Keratinocyte (primary cell): ENCODE measurements around the gene HSD11B1L. TPM values are rescaled to one million over a fixed set of nuclear protein-coding genes. Genes with fewer than 3 reads are reported as not detected.

Experiments
- DNase-seq: peaks from one replicate; pipeline ENCODE4 v3.0.0-alpha.2; 2011; ENCODE audit warnings: low read depth, missing footprints, low spot score
- FAIRE-seq: peaks from 2 replicates; lab custom pipeline; 2011; peaks lifted over from hg19 to GRCh38; lab: Jason Lieb, UNC
- H2AFZ ChIP-seq: 2 replicates; pipeline ENCODE4 v1.6.0; 2012; ENCODE audit warnings: low read length, control low read depth, inconsistent platforms; ENCODE audit not compliant: control insufficient read depth
- H3K27ac ChIP-seq: 2 replicates; pipeline ENCODE4 v1.5.1; 2011; ENCODE audit warnings: low read length; ENCODE audit not compliant: control insufficient read depth, insufficient read depth
- H3K27me3 ChIP-seq: 3 replicates; pipeline ENCODE4 v1.6.0; 2011; ENCODE audit warnings: low read length; ENCODE audit not compliant: control insufficient read depth, insufficient read depth; ENCODE audit errors: extremely low read depth
- H3K36me3 ChIP-seq, 2 experiments: 2 replicates in 1 of 2; 3 replicates in 1 of 2; pipeline ENCODE4 v1.5.1; 2011; ENCODE audit warnings: low read length in 2 of 2, mild to moderate bottlenecking in 1 of 2; ENCODE audit not compliant: control insufficient read depth in 2 of 2, insufficient read depth in 2 of 2; ENCODE audit errors: extremely low read depth in 1 of 2
- H3K4me1 ChIP-seq: 3 replicates; pipeline ENCODE4 v1.5.1; 2011; ENCODE audit warnings: low read length; ENCODE audit not compliant: control insufficient read depth, insufficient read depth; ENCODE audit errors: extremely low read depth
- H3K4me2 ChIP-seq: 3 replicates; pipeline ENCODE4 v1.6.0; 2011; ENCODE audit warnings: low read depth, low read length; ENCODE audit not compliant: control insufficient read depth, insufficient read depth; ENCODE audit errors: extremely low read depth
- H3K4me3 ChIP-seq, 3 experiments: fragments of 200-600 bp in 1 of 3; sonication (generic) in 1 of 3; 2 replicates in 2 of 3; 3 replicates in 1 of 3; pipeline ENCODE4 v1.5.1; 2011 to 2016; ENCODE audit warnings: low read length in 3 of 3, mild to moderate bottlenecking in 3 of 3, control low read depth in 2 of 3, inconsistent platforms in 1 of 3, low read depth in 1 of 3, mixed read lengths in 1 of 3, mixed run types in 1 of 3, moderate library complexity in 1 of 3; ENCODE audit not compliant: control insufficient read depth in 2 of 3, insufficient read depth in 2 of 3; ENCODE audit errors: extremely low read depth in 1 of 3
- H3K79me2 ChIP-seq: 2 replicates; pipeline ENCODE4 v1.6.0; 2012; ENCODE audit warnings: low read length; ENCODE audit not compliant: control insufficient read depth, insufficient read depth
- H3K9ac ChIP-seq: 3 replicates; pipeline ENCODE4 v1.6.0; 2011; ENCODE audit warnings: low read length; ENCODE audit not compliant: control insufficient read depth, insufficient read depth; ENCODE audit errors: extremely low read depth
- H3K9me1 ChIP-seq: 3 replicates; pipeline ENCODE4 v1.6.0; 2011; ENCODE audit warnings: low read length; ENCODE audit not compliant: control insufficient read depth, insufficient read depth; ENCODE audit errors: extremely low read depth
- H3K9me3 ChIP-seq: 2 replicates; pipeline ENCODE4 v1.5.1; 2012; ENCODE audit warnings: low read depth, low read length; ENCODE audit not compliant: control insufficient read depth
- H4K20me1 ChIP-seq: 3 replicates; pipeline ENCODE4 v1.6.0; 2011; ENCODE audit warnings: low read length; ENCODE audit not compliant: control insufficient read depth, insufficient read depth; ENCODE audit errors: extremely low read depth
- EZH2 ChIP-seq: IDR thresholded peaks from one replicate; pipeline ENCODE4 v1.6.1; 2012; ENCODE audit warnings: inconsistent platforms, mild to moderate bottlenecking, low read length, moderate library complexity
- dilution Hi-C: fragments of 300-500 bp; cut with MboI; formaldehyde crosslinking; loops from one replicate; pipeline ENCODE4 v1.7.0; 2020; ENCODE audit warnings: low sequenced_read_pairs; ENCODE audit not compliant: extremely low pct_ligation_motif_present
- polyA minus RNA-seq, 3 experiments: library from RNA; depleted of rRNA, polyadenylated mRNA; stranded (reverse); fragments of >200 nt; gene quantifications; 1 replicate in 1 of 3; 2 replicates in 1 of 3; 3 replicates in 1 of 3; pipeline ENCODE4 v1.2.3, GENCODE V29; 2011
- polyA plus RNA-seq, 5 experiments: library from polyadenylated mRNA; depleted of rRNA in 3 of 5; stranded (reverse) in 3 of 5; stranded (forward) in 1 of 5; unstranded in 1 of 5; fragments of >200 nt; gene quantifications; 1 replicate in 1 of 5; 2 replicates in 3 of 5; 3 replicates in 1 of 5; pipeline versions ENCODE4 v1.2.1 to v1.2.3, GENCODE V29; 2011 to 2012; ENCODE audit warnings: missing spikeins in 2 of 5, low read depth in 1 of 5, low replicate concordance in 1 of 5
- TF ChIP-seq, protein P1 (sequence below), 3 experiments: IDR thresholded peaks in 1 of 3; conservative IDR thresholded peaks in 1 of 3; optimal IDR thresholded peaks in 1 of 3; 2 replicates in 2 of 3; 3 replicates in 1 of 3; pipeline versions ENCODE3 to v1.5.1; 2011; ENCODE audit warnings: low read length in 3 of 3, mild to moderate bottlenecking in 3 of 3, moderate library complexity in 2 of 3, control low read depth in 1 of 3, inconsistent platforms in 1 of 3; ENCODE audit not compliant: insufficient read depth in 2 of 3; ENCODE audit errors: extremely low read depth in 1 of 3

The HSD11B1L gene, protein sequence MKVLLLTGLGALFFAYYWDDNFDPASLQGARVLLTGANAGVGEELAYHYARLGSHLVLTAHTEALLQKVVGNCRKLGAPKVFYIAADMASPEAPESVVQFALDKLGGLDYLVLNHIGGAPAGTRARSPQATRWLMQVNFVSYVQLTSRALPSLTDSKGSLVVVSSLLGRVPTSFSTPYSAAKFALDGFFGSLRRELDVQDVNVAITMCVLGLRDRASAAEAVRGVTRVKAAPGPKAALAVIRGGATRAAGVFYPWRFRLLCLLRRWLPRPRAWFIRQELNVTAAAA
- polyA plus RNA-seq (3.3 to 9.1 TPM (median 3.7 TPM) in 3 replicates), polyA minus RNA-seq (1.5 to 3.4 TPM (median 2.2 TPM) in 3 replicates)
- polyA plus RNA-seq (2011; ENCODE audit: low read depth): 3.6 TPM
- 2.7 and 7.9 TPM in 2 replicates for polyA plus RNA-seq (2011; cell fraction: cytosol; rRNA removed)
- polyA plus RNA-seq (2011; cell fraction: nucleus; rRNA removed): 3.9 and 6.8 TPM in 2 replicates
- polyA plus RNA-seq (2012; ENCODE audit: low replicate concordance): 5.1 and 9.5 TPM in 2 replicates
- 5.6 TPM for polyA minus RNA-seq (2011; cell fraction: cytosol; rRNA and poly(A)+ RNA removed)
- 2.9 and 4.3 TPM in 2 replicates for polyA minus RNA-seq (2011; cell fraction: nucleus; rRNA and poly(A)+ RNA removed)

DNA sequence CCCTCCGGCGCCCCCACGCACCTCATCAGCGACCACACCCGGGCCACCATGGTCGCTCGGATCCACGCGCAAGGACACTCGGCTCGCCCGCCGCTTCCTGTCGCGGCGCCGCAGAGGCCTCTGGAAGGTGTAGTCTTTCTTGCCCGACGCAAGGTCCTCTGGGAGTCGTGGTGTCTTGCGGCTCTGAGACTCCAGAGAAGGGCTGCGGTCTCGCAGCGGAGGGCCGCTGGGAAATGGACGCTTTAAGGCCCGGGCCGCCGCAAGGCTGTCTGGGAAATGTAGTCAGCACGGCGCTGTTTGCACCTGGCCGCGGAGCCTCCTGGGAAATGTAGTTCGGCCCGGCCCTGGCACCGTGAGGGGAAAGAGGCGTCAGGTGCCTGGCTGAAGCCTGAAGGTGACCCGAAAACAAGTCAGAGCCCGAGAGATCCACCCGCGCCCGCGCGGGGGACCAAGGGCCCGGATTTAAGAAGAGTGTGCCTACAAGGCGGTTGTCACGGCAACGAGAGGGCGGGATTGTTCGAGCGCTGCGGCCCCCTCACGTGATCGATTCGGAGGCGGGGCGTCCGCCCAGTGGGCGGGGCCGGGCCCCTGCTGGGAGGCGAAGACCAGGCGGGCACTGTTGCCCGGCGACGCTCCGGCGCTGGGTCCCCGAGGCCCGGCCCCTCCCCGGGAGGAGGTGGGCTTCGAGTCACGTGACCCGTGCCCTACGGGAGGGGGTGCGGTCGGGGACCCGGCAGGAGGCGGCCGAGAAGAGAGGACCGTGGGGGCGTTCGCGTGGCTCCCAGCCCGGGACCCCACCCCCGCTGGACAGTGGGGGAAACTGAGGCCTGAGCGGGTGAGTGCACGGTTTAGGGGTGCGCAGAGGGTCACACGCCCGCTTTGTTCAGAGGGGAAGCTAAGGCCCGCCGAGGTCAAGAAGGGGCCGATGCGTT lies at the start of gene HSD11B1L, which contains the start of gene MICOS13:
Gene HSD11B1L, plus strand, starts transcription at position 591 of the 932 bp plus-strand sequence. CDS start 3,806 bp downstream, outside the sequence.
Gene MICOS13, minus strand, starts transcription at position 80 of the 932 bp plus-strand sequence. Its CDS starts 30 bp downstream, at position 50.
- TF ChIP-seq, protein P1, sequence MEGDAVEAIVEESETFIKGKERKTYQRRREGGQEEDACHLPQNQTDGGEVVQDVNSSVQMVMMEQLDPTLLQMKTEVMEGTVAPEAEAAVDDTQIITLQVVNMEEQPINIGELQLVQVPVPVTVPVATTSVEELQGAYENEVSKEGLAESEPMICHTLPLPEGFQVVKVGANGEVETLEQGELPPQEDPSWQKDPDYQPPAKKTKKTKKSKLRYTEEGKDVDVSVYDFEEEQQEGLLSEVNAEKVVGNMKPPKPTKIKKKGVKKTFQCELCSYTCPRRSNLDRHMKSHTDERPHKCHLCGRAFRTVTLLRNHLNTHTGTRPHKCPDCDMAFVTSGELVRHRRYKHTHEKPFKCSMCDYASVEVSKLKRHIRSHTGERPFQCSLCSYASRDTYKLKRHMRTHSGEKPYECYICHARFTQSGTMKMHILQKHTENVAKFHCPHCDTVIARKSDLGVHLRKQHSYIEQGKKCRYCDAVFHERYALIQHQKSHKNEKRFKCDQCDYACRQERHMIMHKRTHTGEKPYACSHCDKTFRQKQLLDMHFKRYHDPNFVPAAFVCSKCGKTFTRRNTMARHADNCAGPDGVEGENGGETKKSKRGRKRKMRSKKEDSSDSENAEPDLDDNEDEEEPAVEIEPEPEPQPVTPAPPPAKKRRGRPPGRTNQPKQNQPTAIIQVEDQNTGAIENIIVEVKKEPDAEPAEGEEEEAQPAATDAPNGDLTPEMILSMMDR (optimal IDR thresholded peaks at IDR 0.05 in 1 of 3, IDR thresholded peaks at IDR 0.05 in 1 of 3, conservative IDR thresholded peaks at IDR 0.05 in 1 of 3; ENCODE audit: extremely low read depth in 1 of 3, insufficient read depth in 2 of 3, low read length in 3 of 3): no peak
- no peak for TF ChIP-seq EZH2
- peak; percentile 92 for DNase-seq
- H3K4me1 ChIP-seq: peaks cover 18% of the 10 kb centered on the region
- peaks cover 10% of the 10 kb centered on the region for H3K79me2 ChIP-seq
- peak within 1 kb of the TSS; percentile 88 for H3K27ac ChIP-seq
- H3K9me1 ChIP-seq: no peaks in the 10 kb centered on the region
- dilution Hi-C loops: no loop called here
- peak within 1 kb of the TSS; percentile 90 for H3K4me2 ChIP-seq
- no peaks in the 10 kb centered on the region for H4K20me1 ChIP-seq
- peak within 1 kb of the TSS; percentile 92 for H2AFZ ChIP-seq
- peak; percentile 98 for FAIRE-seq
- H3K9ac ChIP-seq: peak within 1 kb of the TSS; percentile 85
- peaks cover 6 to 8% of the 10 kb centered on the region in 2 experiments for H3K36me3 ChIP-seq
- H3K9me3 ChIP-seq: no peaks in the 10 kb centered on the region
- peak within 1 kb of the TSS; percentile 94 to 99 (median 95) for H3K4me3 ChIP-seq
- no peaks in the 10 kb centered on the region for H3K27me3 ChIP-seq

DNA sequence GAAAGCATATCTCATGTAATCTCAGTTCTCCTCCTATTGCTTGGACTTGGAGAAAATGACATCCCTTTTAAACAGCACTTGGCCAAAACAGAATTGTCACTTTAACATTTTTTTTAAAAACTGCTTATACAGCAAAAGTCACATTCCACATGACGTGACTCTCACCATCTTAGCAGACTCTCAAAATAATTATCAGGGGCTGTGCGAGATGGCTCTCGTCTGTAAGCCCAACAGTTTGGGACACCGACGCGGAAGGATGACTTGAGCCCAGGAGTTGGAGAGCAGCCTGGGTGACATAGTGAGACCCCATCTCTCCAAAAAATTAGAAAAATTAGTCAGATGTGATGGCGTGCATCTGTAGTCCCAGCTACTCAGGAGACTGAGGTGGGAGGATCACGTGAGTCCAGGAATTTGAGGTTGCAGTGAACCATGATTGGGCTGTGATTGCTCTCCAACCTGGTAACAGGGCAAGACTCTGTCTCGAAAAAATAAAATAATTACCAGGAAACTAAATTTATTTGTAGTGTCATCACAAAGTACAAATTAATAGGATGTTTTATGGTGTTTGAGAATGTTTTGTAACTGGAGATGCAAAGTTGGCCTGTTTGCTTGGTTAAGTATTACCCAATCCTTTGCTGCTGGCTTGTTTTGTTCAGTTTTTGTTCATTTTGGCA lies 49.1 kb upstream of the HSD11B1L start:
- Histone ChIP-seq H3K9me3 (no peaks in the 10 kb centered on the region), H3K79me2 (peaks cover 96% of the 10 kb centered on the region), H3K9ac (no peak overlapping the region), H2AFZ (no peak overlapping the region), H3K9me1 (peaks cover 6% of the 10 kb centered on the region), H3K4me3 (no peak overlapping the region), H3K4me1 (no peaks in the 10 kb centered on the region), H3K4me2 (no peak overlapping the region), H3K36me3 (peaks cover 17 to 35% of the 10 kb centered on the region in 2 experiments), H4K20me1 (peaks cover 40% of the 10 kb centered on the region), H3K27me3 (no peaks in the 10 kb centered on the region), H3K27ac (no peak overlapping the region)
- DNase-seq (no peak), FAIRE-seq (no peak)
- dilution Hi-C loops: no loop called here
- TF ChIP-seq, protein P1 (optimal IDR thresholded peaks at IDR 0.05 in 1 of 3, IDR thresholded peaks at IDR 0.05 in 1 of 3, conservative IDR thresholded peaks at IDR 0.05 in 1 of 3; ENCODE audit: extremely low read depth in 1 of 3, insufficient read depth in 2 of 3, low read length in 3 of 3): no peak
- TF ChIP-seq EZH2: no peak
